SK-N-SH treated with all-trans-retinoic acid at 6 μM for 48 hours (cell line): Measurements from ENCODE around the gene EDA.

ENCODE experiments used
- ATAC-seq: fragments of 200-7000 bp; cut with Tn5 transposase; 3 replicates; pipeline ENCODE4 v1.9.1; 2020; ENCODE audit warnings: mild to moderate bottlenecking, moderate library complexity
- ARNTL ChIP-seq: fragments of 450-650 bp; formaldehyde crosslinking; IDR thresholded peaks from 2 replicates; pipeline ENCODE4 v1.5.0; 2020; ENCODE audit warnings: low read depth, mild to moderate bottlenecking, moderate library complexity, borderline replicate concordance
- BACH2 ChIP-seq: fragments of 250-450 bp; sonication (Bioruptor Pico); IDR thresholded peaks from 2 replicates; pipeline ENCODE4 v1.9.0; 2021; ENCODE audit warnings: mild to moderate bottlenecking, borderline replicate concordance
- CREB5 ChIP-seq: fragments of 250-450 bp; sonication (Bioruptor Pico); IDR thresholded peaks from 2 replicates; pipeline ENCODE4 v1.5.1; 2020; ENCODE audit warnings: low read depth, mild to moderate bottlenecking, moderate library complexity
- CSDC2 ChIP-seq: fragments of 250-450 bp; sonication (Bioruptor Pico); IDR thresholded peaks from 2 replicates; pipeline ENCODE4 v1.5.0; 2020; ENCODE audit warnings: mild to moderate bottlenecking, moderate library complexity
- ESRRG ChIP-seq: fragments of 250-450 bp; sonication (Bioruptor Pico); IDR thresholded peaks from 2 replicates; pipeline ENCODE4 v1.6.1; 2021; ENCODE audit warnings: mild to moderate bottlenecking
- GLIS3 ChIP-seq: fragments of 250-450 bp; sonication (Bioruptor Pico); IDR thresholded peaks from 2 replicates; pipeline ENCODE4 v1.5.0; 2020; ENCODE audit warnings: mild to moderate bottlenecking, moderate library complexity
- OSR1 ChIP-seq: fragments of 250-450 bp; sonication (Bioruptor Pico); IDR thresholded peaks from 2 replicates; pipeline ENCODE4 v1.8.0; 2022; ENCODE audit warnings: moderate library complexity, mild to moderate bottlenecking, inconsistent platforms
- PPARA ChIP-seq: fragments of 250-450 bp; sonication (Bioruptor Pico); IDR thresholded peaks from 2 replicates; pipeline ENCODE4 v1.5.0; 2020; ENCODE audit warnings: mild to moderate bottlenecking, borderline replicate concordance
- RARB ChIP-seq: fragments of 250-450 bp; sonication (Bioruptor Pico); IDR thresholded peaks from 2 replicates; pipeline ENCODE4 v1.8.0; 2021; ENCODE audit warnings: mild to moderate bottlenecking, moderate library complexity
- SNAI2 ChIP-seq: fragments of 250-450 bp; sonication (Bioruptor Pico); IDR thresholded peaks from 2 replicates; pipeline ENCODE4 v1.5.0; 2020; ENCODE audit warnings: mild to moderate bottlenecking, moderate library complexity
- TCF4 ChIP-seq: fragments of 250-450 bp; sonication (Bioruptor Pico); IDR thresholded peaks from 2 replicates; pipeline ENCODE4 v1.8.0; 2021; ENCODE audit warnings: mild to moderate bottlenecking, moderate library complexity, borderline replicate concordance
- TOX ChIP-seq: fragments of 250-450 bp; sonication (Bioruptor Pico); IDR thresholded peaks from 2 replicates; pipeline ENCODE4 v1.8.0; 2021; ENCODE audit warnings: mild to moderate bottlenecking, moderate library complexity, borderline replicate concordance
- TSHZ2 ChIP-seq: fragments of 250-450 bp; sonication (Bioruptor Pico); IDR thresholded peaks from 2 replicates; pipeline ENCODE4 v1.5.0; 2020; ENCODE audit warnings: mild to moderate bottlenecking, moderate library complexity
- ZC3H10 ChIP-seq: fragments of 250-450 bp; sonication (Bioruptor Pico); IDR thresholded peaks from 2 replicates; pipeline ENCODE4 v1.5.1; 2021; ENCODE audit warnings: mild to moderate bottlenecking, moderate library complexity
- ZFP3 ChIP-seq: fragments of 250-450 bp; sonication (Bioruptor Pico); IDR thresholded peaks from 2 replicates; pipeline ENCODE4 v1.5.0; 2020; ENCODE audit warnings: mild to moderate bottlenecking, moderate library complexity
- ZFP30 ChIP-seq: fragments of 450-650 bp; formaldehyde crosslinking; IDR thresholded peaks from 2 replicates; pipeline ENCODE4 v1.5.0; 2022; ENCODE audit warnings: mild to moderate bottlenecking, moderate library complexity
- ZNF565 ChIP-seq: fragments of 450-650 bp; formaldehyde crosslinking; conservative IDR thresholded peaks from 2 replicates; pipeline ENCODE4 v1.5.0; 2020; ENCODE audit warnings: low read depth, mild to moderate bottlenecking, moderate library complexity
- TF ChIP-seq, protein P1 (sequence below): fragments of 250-450 bp; sonication (Bioruptor Pico); IDR thresholded peaks from 2 replicates; pipeline ENCODE4 v1.8.0; 2021; ENCODE audit warnings: low read depth, mild to moderate bottlenecking, moderate library complexity, borderline replicate concordance
- TF ChIP-seq, protein P2 (sequence below): fragments of 250-450 bp; sonication (Bioruptor Pico); IDR thresholded peaks from 2 replicates; pipeline ENCODE4 v1.8.0; 2020; ENCODE audit warnings: mild to moderate bottlenecking, moderate library complexity, borderline replicate concordance
- TF ChIP-seq, protein P3 (sequence below): fragments of 250-450 bp; sonication (Bioruptor Pico); IDR thresholded peaks from 2 replicates; pipeline ENCODE4 v1.5.1; 2021; ENCODE audit warnings: mild to moderate bottlenecking, moderate library complexity

EDA gene

DNA sequence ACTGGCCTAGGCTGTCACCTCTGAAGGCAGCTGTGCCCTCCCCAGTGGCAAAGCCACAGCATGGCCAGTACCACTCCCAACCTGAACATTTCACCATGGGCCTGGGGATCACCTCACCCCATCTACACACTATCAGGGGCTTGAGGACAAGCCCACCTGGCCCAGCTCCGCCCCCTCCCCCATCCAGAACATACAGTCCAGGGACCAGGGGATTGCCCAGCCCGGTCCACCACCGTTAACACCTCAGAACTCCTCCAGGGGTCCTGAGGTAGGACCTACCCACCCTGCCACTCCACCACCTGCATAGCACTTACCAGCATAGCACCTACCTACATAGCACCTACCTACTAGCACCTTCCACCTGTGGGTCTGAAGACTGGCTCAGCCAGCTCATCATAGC lies 179.8 kb downstream of the EDA start:
- no peak for ATAC-seq
- no peak for TF ChIP-seq ZC3H10
- TF ChIP-seq, protein P1, sequence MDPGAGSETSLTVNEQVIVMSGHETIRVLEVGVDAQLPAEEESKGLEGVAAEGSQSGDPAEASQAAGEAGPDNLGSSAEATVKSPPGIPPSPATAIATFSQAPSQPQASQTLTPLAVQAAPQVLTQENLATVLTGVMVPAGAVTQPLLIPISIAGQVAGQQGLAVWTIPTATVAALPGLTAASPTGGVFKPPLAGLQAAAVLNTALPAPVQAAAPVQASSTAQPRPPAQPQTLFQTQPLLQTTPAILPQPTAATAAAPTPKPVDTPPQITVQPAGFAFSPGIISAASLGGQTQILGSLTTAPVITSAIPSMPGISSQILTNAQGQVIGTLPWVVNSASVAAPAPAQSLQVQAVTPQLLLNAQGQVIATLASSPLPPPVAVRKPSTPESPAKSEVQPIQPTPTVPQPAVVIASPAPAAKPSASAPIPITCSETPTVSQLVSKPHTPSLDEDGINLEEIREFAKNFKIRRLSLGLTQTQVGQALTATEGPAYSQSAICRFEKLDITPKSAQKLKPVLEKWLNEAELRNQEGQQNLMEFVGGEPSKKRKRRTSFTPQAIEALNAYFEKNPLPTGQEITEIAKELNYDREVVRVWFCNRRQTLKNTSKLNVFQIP (CRISPR knock-in tag): no peak
- TF ChIP-seq SNAI2 (CRISPR knock-in tag): no peak
- no peak for TF ChIP-seq OSR1 (CRISPR knock-in tag)
- TF ChIP-seq CSDC2: no peak
- TF ChIP-seq, protein P2, sequence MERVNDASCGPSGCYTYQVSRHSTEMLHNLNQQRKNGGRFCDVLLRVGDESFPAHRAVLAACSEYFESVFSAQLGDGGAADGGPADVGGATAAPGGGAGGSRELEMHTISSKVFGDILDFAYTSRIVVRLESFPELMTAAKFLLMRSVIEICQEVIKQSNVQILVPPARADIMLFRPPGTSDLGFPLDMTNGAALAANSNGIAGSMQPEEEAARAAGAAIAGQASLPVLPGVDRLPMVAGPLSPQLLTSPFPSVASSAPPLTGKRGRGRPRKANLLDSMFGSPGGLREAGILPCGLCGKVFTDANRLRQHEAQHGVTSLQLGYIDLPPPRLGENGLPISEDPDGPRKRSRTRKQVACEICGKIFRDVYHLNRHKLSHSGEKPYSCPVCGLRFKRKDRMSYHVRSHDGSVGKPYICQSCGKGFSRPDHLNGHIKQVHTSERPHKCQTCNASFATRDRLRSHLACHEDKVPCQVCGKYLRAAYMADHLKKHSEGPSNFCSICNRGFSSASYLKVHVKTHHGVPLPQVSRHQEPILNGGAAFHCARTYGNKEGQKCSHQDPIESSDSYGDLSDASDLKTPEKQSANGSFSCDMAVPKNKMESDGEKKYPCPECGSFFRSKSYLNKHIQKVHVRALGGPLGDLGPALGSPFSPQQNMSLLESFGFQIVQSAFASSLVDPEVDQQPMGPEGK (CRISPR knock-in tag): no peak

DNA sequence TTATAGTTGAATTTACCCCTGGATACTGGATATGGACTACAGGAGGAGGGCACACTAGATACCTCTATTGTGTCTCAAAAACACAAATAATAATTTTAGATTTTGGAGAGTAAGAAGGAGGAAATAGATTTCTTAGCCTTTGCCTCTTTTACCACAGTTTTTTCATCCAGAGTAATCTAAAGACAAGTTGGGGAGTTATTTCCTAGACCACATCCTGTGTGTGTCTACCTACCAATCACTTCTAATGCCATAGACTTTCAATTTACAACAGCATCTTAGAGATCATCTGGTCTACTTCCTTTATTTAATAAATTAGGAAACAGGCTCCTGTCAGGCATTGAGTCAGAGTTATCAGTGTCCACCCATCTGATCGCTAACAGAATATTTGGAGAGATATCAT lies 191.5 kb downstream of the EDA start:
- no peak for ATAC-seq
- TF ChIP-seq ZNF565 (CRISPR knock-in tag) (no peak), ZFP30 (no peak), ARNTL (CRISPR knock-in tag) (no peak), CREB5 (CRISPR knock-in tag) (no peak)
- TF ChIP-seq, protein P1 (CRISPR knock-in tag): no peak
- TF ChIP-seq, all 23 proteins: peak for 0

GRCh38 chrX:69808375-69808774 lies 192.5 kb downstream of the EDA start:
- no peak for ATAC-seq
- TF ChIP-seq RARB (CRISPR knock-in tag) (no peak), SNAI2 (CRISPR knock-in tag) (no peak), ARNTL (CRISPR knock-in tag) (no peak), CSDC2 (no peak), BACH2 (CRISPR knock-in tag) (no peak), ZFP3 (no peak)

GRCh38 chrX:69813677-69814076 lies 197.8 kb downstream of the EDA start:
- ATAC-seq: no peak
- TF ChIP-seq PPARA (CRISPR knock-in tag) (no peak), BACH2 (CRISPR knock-in tag) (no peak), TCF4 (CRISPR knock-in tag) (no peak), CREB5 (CRISPR knock-in tag) (no peak), ESRRG (CRISPR knock-in tag) (no peak), ZFP30 (no peak), TSHZ2 (no peak), RARB (CRISPR knock-in tag) (no peak), GLIS3 (CRISPR knock-in tag) (no peak), TOX (CRISPR knock-in tag) (no peak)
- TF ChIP-seq, protein P1 (CRISPR knock-in tag): no peak
- TF ChIP-seq, protein P2 (CRISPR knock-in tag): no peak
- TF ChIP-seq, protein P3, sequence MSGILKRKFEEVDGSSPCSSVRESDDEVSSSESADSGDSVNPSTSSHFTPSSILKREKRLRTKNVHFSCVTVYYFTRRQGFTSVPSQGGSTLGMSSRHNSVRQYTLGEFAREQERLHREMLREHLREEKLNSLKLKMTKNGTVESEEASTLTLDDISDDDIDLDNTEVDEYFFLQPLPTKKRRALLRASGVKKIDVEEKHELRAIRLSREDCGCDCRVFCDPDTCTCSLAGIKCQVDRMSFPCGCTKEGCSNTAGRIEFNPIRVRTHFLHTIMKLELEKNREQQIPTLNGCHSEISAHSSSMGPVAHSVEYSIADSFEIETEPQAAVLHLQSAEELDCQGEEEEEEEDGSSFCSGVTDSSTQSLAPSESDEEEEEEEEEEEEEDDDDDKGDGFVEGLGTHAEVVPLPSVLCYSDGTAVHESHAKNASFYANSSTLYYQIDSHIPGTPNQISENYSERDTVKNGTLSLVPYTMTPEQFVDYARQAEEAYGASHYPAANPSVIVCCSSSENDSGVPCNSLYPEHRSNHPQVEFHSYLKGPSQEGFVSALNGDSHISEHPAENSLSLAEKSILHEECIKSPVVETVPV (CRISPR knock-in tag): no peak
